Esophagus squamous epithelium (tissue), 5 donors: Measurements from ENCODE around the gene CYBC1. TPM values are rescaled to one million over a fixed set of nuclear protein-coding genes. Genes with fewer than 3 reads are reported as not detected.

ENCODE experiments used
- DNase-seq: peaks from one replicate; lab custom pipeline; 2025; lab: John Stamatoyannopoulos, UW
- H3K27ac ChIP-seq, 4 donors: fragments of 200-600 bp; sonication (generic); one replicate each; pipeline ENCODE4 v1.5.1; 2016 to 2019; ENCODE audit warnings: mild to moderate bottlenecking in 1 of 4
- H3K27me3 ChIP-seq, 4 donors: fragments of 200-600 bp; sonication (generic); 1 replicate in 3 of 4; 2 replicates in 1 of 4; pipeline versions ENCODE4 v1.5.1 to v1.6.0; 2017 to 2021; ENCODE audit warnings: antibody characterized with exemption in 1 of 4
- H3K36me3 ChIP-seq, 3 donors: fragments of 200-600 bp; sonication (generic); one replicate each; pipeline ENCODE4 v1.5.1; 2016 to 2019
- H3K4me1 ChIP-seq, 3 donors: fragments of 200-600 bp; sonication (generic); one replicate each; pipeline ENCODE4 v1.5.1; 2017 to 2019
- H3K4me3 ChIP-seq, 4 donors: fragments of 200-600 bp; sonication (generic); 1 replicate in 3 of 4; 2 replicates in 1 of 4; pipeline ENCODE4 v1.5.1; 2016 to 2019; ENCODE audit warnings: mild to moderate bottlenecking in 2 of 4, moderate library complexity in 1 of 4
- H3K9me3 ChIP-seq, 3 donors: fragments of 200-600 bp; sonication (generic); one replicate each; pipeline ENCODE4 v1.5.1; 2016 to 2019
- CTCF ChIP-seq, 6 experiments: fragments of 450-650 bp in 4 of 6; fragments of 200-600 bp in 2 of 6; sonication (generic) in 2 of 6; IDR thresholded peaks; one replicate each; pipeline ENCODE4 v1.5.1; 2016 to 2019; ENCODE audit warnings: antibody characterized with exemption in 6 of 6, mild to moderate bottlenecking in 4 of 6, moderate library complexity in 4 of 6
- POLR2A ChIP-seq, 4 donors: fragments of 450-650 bp; IDR thresholded peaks; one replicate each; pipeline ENCODE4 v1.6.1; 2017; ENCODE audit warnings: antibody characterized with exemption in 4 of 4, mild to moderate bottlenecking in 4 of 4, moderate library complexity in 3 of 4
- WGBS, 2 donors: methylation state at CpG; one replicate each; pipeline ENCODE4 v1.1.5; 2018; 5-methylcytosine and 5-hydroxymethylcytosine counted together
- intact Hi-C: fragments of 100-400 bp; cut with DNase I; formaldehyde crosslinking; loops from one replicate; pipeline ENCODE4 v1.15.0; 2022
- total RNA-seq, 4 donors: library from RNA; depleted of rRNA; stranded (reverse); fragments of >200 nt; gene quantifications; one replicate each; pipeline ENCODE4 v1.1.0, GENCODE V29; 2016
- donor health status: DM: yes; HTN: yes; CAD: no.

Gene CYBC1
- total RNA-seq, 4 donors from 2014 or later: 31.7 to 74.3 (median 51.1) TPM

GRCh38 chr17:82486231-82487094 is 35.9 kb upstream of the CYBC1 start:
- Histone ChIP-seq H3K36me3 (peaks cover 26 to 79% (median 60%) of the 10 kb centered on the region in 3 donors), H3K27ac (peak overlapping the region in 2 of 4 donors; percentile 23 to 39), H3K4me1 (peaks cover 16 to 37% (median 17%) of the 10 kb centered on the region in 3 donors), H3K4me3 (no peak overlapping the region), H3K27me3 (no peaks in the 10 kb centered on the region), H3K9me3 (no peaks in the 10 kb centered on the region)
- TF ChIP-seq CTCF (IDR thresholded peaks at IDR 0.05) (no peak), POLR2A (IDR thresholded peaks at IDR 0.05) (no peak)
- intact Hi-C loops: loop anchor here (5.0 kb wide), 1 partner anchor 66 kb away; no protein-coding TSS in a partner anchor
- DNase-seq: no peak
- WGBS, 2 donors: 55 to 69% methylated on average over 10 to 13 of the region's 13 CpGs

- H3K36me3 ChIP-seq: peaks cover 49 to 100% (median 83%) of the 10 kb centered on the region in 3 donors
- WGBS, 2 donors: 89 to 90% methylated on average over 2 to 7 of the region's 9 CpGs
- intact Hi-C loops: no loop called here
Observed at GRCh38 chr17:82483836-82484235, 33.3 kb upstream of the CYBC1 start.

DNA sequence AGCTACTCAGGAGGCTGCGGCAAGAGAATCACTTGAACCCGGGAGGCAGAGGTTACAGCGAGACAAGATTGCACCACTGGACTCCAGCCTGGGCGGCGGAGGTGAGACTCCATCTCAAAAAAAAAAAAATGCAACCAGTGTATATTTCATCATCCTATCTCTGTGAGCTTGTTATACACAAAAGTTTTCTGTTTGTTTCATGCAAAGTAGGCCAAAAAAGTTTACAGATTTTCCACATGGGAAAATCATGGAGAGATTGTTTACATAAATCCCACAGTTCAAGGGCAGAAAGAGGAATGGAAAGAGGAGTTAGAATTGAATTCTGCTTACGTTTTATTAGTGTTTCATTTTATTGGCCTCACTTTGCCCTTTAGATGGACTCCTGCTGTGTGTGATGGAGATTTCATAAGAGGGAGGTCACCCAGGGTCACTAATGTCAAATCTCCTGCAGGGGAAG is 32.7 kb upstream of the CYBC1 start:
- no peak overlapping the region for H3K4me3 ChIP-seq
- H3K27me3 ChIP-seq: no peaks in the 10 kb centered on the region
- peaks cover 0 to 13% (median 7%) of the 10 kb centered on the region in 3 donors for H3K4me1 ChIP-seq
- 93 to 94% methylated on average over 4 to 6 of the region's 6 CpGs for WGBS, 2 donors
- H3K27ac ChIP-seq: no peak overlapping the region
- DNase-seq: no peak
- TF ChIP-seq CTCF (IDR thresholded peaks at IDR 0.05) (no peak), POLR2A (IDR thresholded peaks at IDR 0.05) (no peak)
- peaks cover 53 to 100% (median 88%) of the 10 kb centered on the region in 3 donors for H3K36me3 ChIP-seq
- intact Hi-C loops: no loop called here
- H3K9me3 ChIP-seq: no peaks in the 10 kb centered on the region

More at GRCh38 chr17:82483836-82484235, 33.3 kb upstream of the CYBC1 start:
- Histone ChIP-seq H3K27ac (no peak overlapping the region), H3K4me1 (peaks cover 0 to 16% (median 7%) of the 10 kb centered on the region in 3 donors), H3K27me3 (no peaks in the 10 kb centered on the region), H3K9me3 (no peaks in the 10 kb centered on the region), H3K4me3 (no peak overlapping the region)
- DNase-seq: no peak
- TF ChIP-seq CTCF (IDR thresholded peaks at IDR 0.05) (no peak), POLR2A (IDR thresholded peaks at IDR 0.05) (no peak)

DNA sequence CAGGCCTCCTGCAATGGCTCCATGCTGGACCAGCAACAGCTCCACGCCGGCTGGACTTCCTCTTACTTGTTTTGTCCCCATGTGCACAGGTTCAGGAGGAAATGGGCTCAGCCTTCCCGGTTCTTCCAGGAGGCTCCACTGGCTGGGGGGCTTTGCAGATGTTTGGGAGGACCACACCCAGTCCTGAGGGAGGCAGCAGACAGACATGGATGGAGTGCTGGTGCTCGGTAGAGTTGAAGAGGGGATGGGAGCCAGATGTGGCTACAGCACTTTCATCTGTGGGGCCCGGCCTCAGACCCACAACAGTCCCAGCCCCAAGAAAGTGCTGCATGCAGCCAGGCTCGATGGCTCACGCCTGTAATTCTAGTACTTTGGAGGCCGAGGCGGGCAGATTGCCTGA is 29.8 kb upstream of the CYBC1 start:
- WGBS, 2 donors: 60% methylated on average over 1 of the region's 9 CpGs; no CpG with 5 or more reads in 1 of the 2 donors
- H3K36me3 ChIP-seq: peaks cover 49 to 100% (median 61%) of the 10 kb centered on the region in 3 donors
- intact Hi-C loops: no loop called here

More for the DNA sequence above, 29.8 kb upstream of the CYBC1 start:
- TF ChIP-seq POLR2A (IDR thresholded peaks at IDR 0.05) (no peak), CTCF (IDR thresholded peaks at IDR 0.05) (no peak)
- no peaks in the 10 kb centered on the region for H3K27me3 ChIP-seq
- H3K27ac ChIP-seq: no peak overlapping the region
- DNase-seq: no peak
- H3K9me3 ChIP-seq: no peaks in the 10 kb centered on the region
- H3K4me3 ChIP-seq: no peak overlapping the region
- H3K4me1 ChIP-seq: peaks cover 0 to 3% (median 0%) of the 10 kb centered on the region in 3 donors
